ENCODE results near the gene ERBB4. TPM values are rescaled to one million over a fixed set of nuclear protein-coding genes. Genes with fewer than 3 reads are reported as not detected.

The ERBB4 gene
- total RNA-seq, 1 donor from 2014 or later = 1.8 TPM

- Mint-ChIP-seq H3K36me3 (ENCODE audit: unreplicated experiment) (no peaks in the 10 kb centered on the region), H3K27ac (ENCODE audit: unreplicated experiment) (no peak overlapping the region), H3K4me1 (ENCODE audit: low read depth, unreplicated experiment) (no peaks in the 10 kb centered on the region), H3K4me3 (ENCODE audit: unreplicated experiment) (no peak overlapping the region), H3K27me3 (ENCODE audit: unreplicated experiment) (no peaks in the 10 kb centered on the region), H3K9me3 (ENCODE audit: unreplicated experiment) (no peaks in the 10 kb centered on the region)
- no peak for DNase-seq
- TF ChIP-seq CTCF (IDR thresholded peaks at IDR 0.05; ENCODE audit: partially characterized antibody, unreplicated experiment) = no peak
Observed at GRCh38 chr2:211879323-211879722, 659.3 kb downstream of the ERBB4 start.

DNA sequence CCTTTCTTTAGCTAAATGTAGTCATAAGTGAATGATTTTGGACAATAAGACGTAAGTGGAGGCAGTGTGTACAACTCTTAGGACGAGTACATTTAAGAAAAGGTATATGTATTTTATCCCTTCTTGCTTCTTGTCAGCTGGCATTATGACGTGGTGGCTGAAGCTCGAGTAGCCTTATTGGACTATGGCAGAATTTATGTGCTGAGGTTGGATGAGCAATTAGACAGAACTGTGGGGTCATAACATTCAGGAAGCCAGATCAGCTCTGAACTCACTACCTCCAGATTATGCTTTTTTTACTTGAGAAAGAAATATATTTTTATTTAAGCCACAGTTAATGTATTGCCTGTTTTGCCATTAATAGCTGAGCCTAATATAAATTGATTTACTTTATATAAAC, 661.5 kb downstream of the ERBB4 start:
- Mint-ChIP-seq H3K4me3 (ENCODE audit: unreplicated experiment) (no peak overlapping the region), H3K36me3 (ENCODE audit: unreplicated experiment) (no peaks in the 10 kb centered on the region), H3K9me3 (ENCODE audit: unreplicated experiment) (no peaks in the 10 kb centered on the region), H3K27ac (ENCODE audit: unreplicated experiment) (no peak overlapping the region), H3K27me3 (ENCODE audit: unreplicated experiment) (no peaks in the 10 kb centered on the region), H3K4me1 (ENCODE audit: low read depth, unreplicated experiment) (no peaks in the 10 kb centered on the region)
- TF ChIP-seq CTCF (IDR thresholded peaks at IDR 0.05; ENCODE audit: partially characterized antibody, unreplicated experiment) = no peak
- no peak for DNase-seq

DNA sequence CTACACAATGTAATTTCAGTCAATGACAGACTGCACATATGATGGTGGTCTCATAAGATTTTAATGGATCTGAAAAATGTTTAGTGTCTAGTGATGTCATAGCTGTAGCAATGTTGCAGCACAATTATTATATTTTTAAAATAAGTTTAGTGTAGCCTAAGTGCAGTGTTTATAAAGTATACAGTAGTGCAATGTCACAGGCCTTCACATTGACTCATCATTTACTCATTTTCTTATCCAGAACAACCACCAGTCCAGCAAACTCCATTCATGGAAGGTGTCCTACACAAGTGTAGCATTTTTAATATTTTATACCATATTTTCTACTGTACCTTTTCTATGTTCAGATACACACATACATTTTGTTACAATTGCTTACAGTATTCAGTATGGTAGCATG, 663.1 kb downstream of the ERBB4 start:
- H3K36me3 Mint-ChIP-seq (ENCODE audit: unreplicated experiment) = no peaks in the 10 kb centered on the region
- TF ChIP-seq CTCF (IDR thresholded peaks at IDR 0.05; ENCODE audit: partially characterized antibody, unreplicated experiment) = no peak
- no peaks in the 10 kb centered on the region for H3K27me3 Mint-ChIP-seq (ENCODE audit: unreplicated experiment)
- H3K9me3 Mint-ChIP-seq (ENCODE audit: unreplicated experiment) = no peaks in the 10 kb centered on the region
- no peak overlapping the region for H3K4me3 Mint-ChIP-seq (ENCODE audit: unreplicated experiment)
- no peak overlapping the region for H3K27ac Mint-ChIP-seq (ENCODE audit: unreplicated experiment)
- no peak for DNase-seq
- no peaks in the 10 kb centered on the region for H3K4me1 Mint-ChIP-seq (ENCODE audit: low read depth, unreplicated experiment)

- DNase-seq = no peak
- no peak overlapping the region for H3K4me3 Mint-ChIP-seq (ENCODE audit: unreplicated experiment)
- H3K27me3 Mint-ChIP-seq (ENCODE audit: unreplicated experiment) = no peaks in the 10 kb centered on the region
- TF ChIP-seq CTCF (IDR thresholded peaks at IDR 0.05; ENCODE audit: partially characterized antibody, unreplicated experiment) = no peak
- no peaks in the 10 kb centered on the region for H3K4me1 Mint-ChIP-seq (ENCODE audit: low read depth, unreplicated experiment)
- no peaks in the 10 kb centered on the region for H3K9me3 Mint-ChIP-seq (ENCODE audit: unreplicated experiment)
- no peaks in the 10 kb centered on the region for H3K36me3 Mint-ChIP-seq (ENCODE audit: unreplicated experiment)
- no peak overlapping the region for H3K27ac Mint-ChIP-seq (ENCODE audit: unreplicated experiment)
Observed at GRCh38 chr2:211868996-211869533, 669.5 kb downstream of the ERBB4 start.

DNA sequence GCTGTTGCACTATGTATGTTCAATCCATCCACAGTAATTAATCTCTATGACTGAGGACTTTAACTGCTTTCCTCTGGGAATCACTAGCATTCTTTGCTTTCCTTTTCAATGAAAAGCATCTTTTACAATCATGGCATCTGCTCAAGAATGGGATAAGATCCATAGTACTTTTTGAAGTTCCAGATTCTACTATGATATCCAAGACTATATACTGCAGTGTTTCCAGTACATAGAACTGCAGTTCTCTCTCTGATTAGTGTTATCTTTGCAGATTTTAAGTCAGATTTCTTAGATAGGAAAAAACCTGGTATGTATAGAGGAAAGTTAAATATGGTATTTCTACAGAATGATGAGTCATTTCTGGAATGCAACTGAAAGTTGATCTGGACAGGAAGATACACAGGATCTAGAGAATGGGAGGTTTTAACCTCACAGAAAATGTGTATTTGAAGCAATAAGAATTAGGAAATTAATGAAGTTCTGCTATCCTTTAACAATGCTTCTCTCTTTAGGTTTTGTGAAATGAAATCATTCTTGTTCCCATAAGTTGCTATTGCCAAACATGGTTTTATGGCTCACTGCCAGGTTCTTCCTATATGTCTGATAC, 670.7 kb downstream of the ERBB4 start:
- H3K4me1 Mint-ChIP-seq (ENCODE audit: low read depth, unreplicated experiment) = no peaks in the 10 kb centered on the region
- peaks cover 2% of the 10 kb centered on the region for H3K9me3 Mint-ChIP-seq (ENCODE audit: unreplicated experiment)
- H3K27me3 Mint-ChIP-seq (ENCODE audit: unreplicated experiment) = no peaks in the 10 kb centered on the region
- no peak for DNase-seq
- TF ChIP-seq CTCF (IDR thresholded peaks at IDR 0.05; ENCODE audit: partially characterized antibody, unreplicated experiment) = no peak
- H3K36me3 Mint-ChIP-seq (ENCODE audit: unreplicated experiment) = no peaks in the 10 kb centered on the region
- no peak overlapping the region for H3K27ac Mint-ChIP-seq (ENCODE audit: unreplicated experiment)
- H3K4me3 Mint-ChIP-seq (ENCODE audit: unreplicated experiment) = no peak overlapping the region
